Measurements from ENCODE around the gene CAV1.

The CAV1 gene

DNA sequence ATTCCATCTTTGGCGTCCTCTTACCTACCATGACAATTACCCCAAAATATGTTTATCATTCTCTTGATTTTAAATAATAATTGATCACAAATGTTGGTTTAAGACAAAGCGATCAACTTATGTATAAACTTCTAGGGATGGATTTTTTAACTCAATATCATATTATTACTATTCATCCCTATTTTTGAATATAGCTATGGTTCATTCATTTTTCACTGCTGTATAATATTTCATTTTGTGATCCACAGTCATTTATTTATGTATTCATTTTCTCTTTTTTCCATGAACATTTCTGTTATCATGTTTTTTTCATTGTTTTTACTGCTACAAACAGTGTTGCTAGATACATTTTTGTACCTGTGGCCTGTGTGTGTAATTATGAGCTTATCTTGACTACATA is 85.9 kb downstream of the CAV1 start:
- Histone ChIP-seq H3K27me3 (no peaks in the 10 kb centered on the region), H3K4me1 (no peaks in the 10 kb centered on the region), H3K27ac (no peak overlapping the region), H3K9me3 (no peaks in the 10 kb centered on the region), H3K36me3 (no peaks in the 10 kb centered on the region), H3K4me3 (no peak overlapping the region)
- no peak for TF ChIP-seq CTCF (IDR thresholded peaks at IDR 0.05)
- no peak for DNase-seq
- intact Hi-C loops (cut with DNase I; ENCODE audit: low total_unique reads) = no loop called here
